Effector memory CD8-positive, alpha-beta T cell (primary cell): ENCODE data around the gene NDUFB7.
"Not testable (repeated sequence)": the region's sequence is repeated elsewhere in the genome, so short reads cannot be mapped to it uniquely, and the experiment has no call there.

Experiments
- ATAC-seq: fragments of 150-1000 bp; cut with Tn5 transposase; replicated peaks from 2 replicates; pipeline ENCODE4 v1.10.0; 2021; ENCODE audit warnings: mild to moderate bottlenecking, moderate library complexity
- DNase-seq, 3 experiments: peaks; one replicate each; pipeline ENCODE4 v3.0.0; 2021
- H3K27ac Mint-ChIP-seq, 2 donors: one replicate each; pipeline ENCODE4 v1.8.0; 2022; ENCODE audit warnings: mild to moderate bottlenecking in 2 of 2, mixed read lengths in 2 of 2, moderate library complexity in 2 of 2
- H3K27me3 Mint-ChIP-seq, 2 donors: one replicate each; pipeline ENCODE4 v1.8.0; 2022; ENCODE audit warnings: mixed read lengths in 2 of 2
- H3K36me3 Mint-ChIP-seq: one replicate; pipeline ENCODE4 v1.8.0; 2022; ENCODE audit warnings: mild to moderate bottlenecking, moderate library complexity, mixed read lengths; ENCODE audit not compliant: insufficient read depth
- H3K4me1 Mint-ChIP-seq, 2 donors: one replicate each; pipeline ENCODE4 v1.8.0; 2022; ENCODE audit warnings: low read depth in 2 of 2, mixed read lengths in 2 of 2
- H3K4me3 Mint-ChIP-seq, 2 donors: one replicate each; pipeline ENCODE4 v1.8.0; 2022; ENCODE audit warnings: mild to moderate bottlenecking in 2 of 2, mixed read lengths in 2 of 2, moderate library complexity in 2 of 2
- H3K9me3 Mint-ChIP-seq, 2 donors: one replicate each; pipeline ENCODE4 v1.8.0; 2022; ENCODE audit warnings: mixed read lengths in 2 of 2

The NDUFB7 gene

DNA sequence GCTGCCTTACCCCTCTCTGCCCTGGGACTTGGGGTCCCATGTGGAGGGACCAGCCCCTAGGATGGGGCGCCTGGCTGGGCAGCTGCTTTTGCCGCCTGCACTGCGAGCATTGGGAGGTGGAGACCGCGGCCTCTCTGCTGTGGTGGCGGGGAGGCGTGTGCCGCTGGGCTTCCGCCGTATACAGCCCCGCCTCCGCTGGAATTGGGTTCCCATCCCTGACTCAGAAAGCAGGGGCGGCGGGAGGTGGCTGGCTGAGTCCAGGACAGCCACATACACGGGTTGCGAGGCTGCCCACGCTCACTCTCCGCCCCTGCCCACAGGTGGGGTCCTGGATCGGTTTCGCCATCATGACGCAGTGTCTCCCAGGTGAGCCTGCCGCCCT, 6.6 kb downstream of the NDUFB7 start:
- Mint-ChIP-seq H3K36me3 (peaks cover 36% of the 10 kb centered on the region), H3K27ac (peak overlapping the region; percentile 71 to 85), H3K4me3 (peak overlapping the region in 1 of 2 donors; percentile 73), H3K4me1 (peaks cover 43 to 65% of the 10 kb centered on the region in 2 donors), H3K27me3 (no peaks in the 10 kb centered on the region), H3K9me3 (no peaks in the 10 kb centered on the region)
- no peak for ATAC-seq
- no peak for DNase-seq

DNA sequence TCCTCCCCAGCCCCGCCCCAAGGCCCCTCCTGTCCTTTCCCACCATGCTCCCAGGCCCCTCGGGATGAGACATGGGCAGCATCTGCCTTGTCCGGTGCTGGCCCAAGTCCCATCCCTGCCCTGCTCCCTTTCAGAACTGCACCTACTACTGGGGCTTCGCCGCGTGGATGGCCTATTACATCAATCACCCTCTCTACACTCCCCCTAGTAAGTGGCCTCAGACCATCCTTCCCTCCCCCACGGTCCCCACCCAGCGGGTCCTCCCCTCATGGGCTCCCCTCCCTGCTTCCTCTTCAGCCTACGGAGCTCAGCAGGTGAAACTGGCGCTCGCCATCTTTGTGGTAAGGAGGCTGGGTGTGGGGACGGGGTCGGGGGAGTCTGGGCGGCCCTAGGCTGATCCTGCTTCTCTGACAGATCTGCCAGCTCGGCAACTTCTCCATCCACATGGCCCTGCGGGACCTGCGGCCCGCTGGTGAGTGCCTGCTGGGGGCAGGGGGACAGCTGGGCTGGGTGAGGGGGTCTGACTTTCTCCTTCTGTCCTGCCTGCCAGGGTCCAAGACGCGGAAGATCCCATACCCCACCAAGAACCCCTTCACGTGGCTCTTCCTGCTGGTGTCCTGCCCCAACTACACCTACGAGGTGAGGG, 7.1 kb downstream of the NDUFB7 start:
- Mint-ChIP-seq H3K27ac (peak overlapping the region; percentile 71 to 85), H3K4me1 (peaks cover 43 to 65% of the 10 kb centered on the region in 2 donors), H3K4me3 (peak overlapping the region in 1 of 2 donors; percentile 73), H3K36me3 (peaks cover 36% of the 10 kb centered on the region)
- not testable (repeated sequence) for DNase-seq, H3K9me3 Mint-ChIP-seq, H3K27me3 Mint-ChIP-seq
- ATAC-seq: peak; percentile 6

- Mint-ChIP-seq H3K4me3 (peak overlapping the region in 1 of 2 donors; percentile 73), H3K9me3 (no peaks in the 10 kb centered on the region), H3K27me3 (no peaks in the 10 kb centered on the region), H3K27ac (peak overlapping the region; percentile 71 to 85), H3K4me1 (peaks cover 43 to 58% of the 10 kb centered on the region in 2 donors), H3K36me3 (peaks cover 36% of the 10 kb centered on the region)
- DNase-seq (peak in 2 of 3 experiments; percentile 45 to 46), ATAC-seq (peak; percentile 51)
Measured at GRCh38 chr19:14563989-14564651, 7.7 kb downstream of the NDUFB7 start.

- Mint-ChIP-seq H3K36me3 (peaks cover 32% of the 10 kb centered on the region), H3K27ac (peak overlapping the region; percentile 71 to 85), H3K27me3 (no peaks in the 10 kb centered on the region), H3K4me1 (peaks cover 41 to 55% of the 10 kb centered on the region in 2 donors), H3K9me3 (no peaks in the 10 kb centered on the region), H3K4me3 (no peak overlapping the region)
- no peak for DNase-seq
- no peak for ATAC-seq
Measured at GRCh38 chr19:14563590-14563926, 8.3 kb downstream of the NDUFB7 start.

- peaks cover 31% of the 10 kb centered on the region for H3K36me3 Mint-ChIP-seq
- H3K9me3 Mint-ChIP-seq: no peaks in the 10 kb centered on the region
- DNase-seq (no peak), ATAC-seq (no peak)
- peak overlapping the region; percentile 31 to 64 for H3K4me3 Mint-ChIP-seq
- peak overlapping the region; percentile 68 to 88 for H3K27ac Mint-ChIP-seq
- H3K27me3 Mint-ChIP-seq: no peaks in the 10 kb centered on the region
- H3K4me1 Mint-ChIP-seq: peaks cover 37 to 51% of the 10 kb centered on the region in 2 donors
Measured at GRCh38 chr19:14562660-14563589, 8.9 kb downstream of the NDUFB7 start.

DNA sequence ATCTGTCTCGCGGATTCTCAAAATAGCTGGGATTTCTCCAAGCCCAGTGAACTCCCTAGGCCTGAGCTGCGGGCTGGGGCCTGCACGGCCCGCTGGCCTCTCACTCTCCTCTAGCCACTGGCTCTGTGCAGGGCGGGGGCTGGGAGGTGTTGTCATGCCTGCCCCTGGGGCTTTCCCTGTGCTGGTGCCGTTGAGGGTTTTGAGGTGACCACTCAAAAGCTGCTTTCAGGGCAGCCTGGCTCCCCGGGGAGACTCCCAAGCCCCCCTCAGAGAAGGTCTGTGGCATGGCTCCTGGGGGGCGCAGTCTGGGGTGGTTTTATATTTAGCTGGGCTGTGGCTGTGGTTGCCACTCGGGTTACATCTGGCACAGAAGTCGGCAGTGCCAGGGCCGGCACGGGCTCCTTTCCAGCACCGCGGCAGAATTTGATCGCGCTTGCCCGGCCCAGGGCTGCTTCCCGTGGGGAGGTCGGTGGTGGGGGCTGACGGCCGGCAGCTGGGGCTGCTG, 10.0 kb downstream of the NDUFB7 start:
- ATAC-seq: peak; percentile 55
- DNase-seq: peak in 2 of 3 experiments; percentile 25 to 38
- no peaks in the 10 kb centered on the region for H3K27me3 Mint-ChIP-seq

DNA sequence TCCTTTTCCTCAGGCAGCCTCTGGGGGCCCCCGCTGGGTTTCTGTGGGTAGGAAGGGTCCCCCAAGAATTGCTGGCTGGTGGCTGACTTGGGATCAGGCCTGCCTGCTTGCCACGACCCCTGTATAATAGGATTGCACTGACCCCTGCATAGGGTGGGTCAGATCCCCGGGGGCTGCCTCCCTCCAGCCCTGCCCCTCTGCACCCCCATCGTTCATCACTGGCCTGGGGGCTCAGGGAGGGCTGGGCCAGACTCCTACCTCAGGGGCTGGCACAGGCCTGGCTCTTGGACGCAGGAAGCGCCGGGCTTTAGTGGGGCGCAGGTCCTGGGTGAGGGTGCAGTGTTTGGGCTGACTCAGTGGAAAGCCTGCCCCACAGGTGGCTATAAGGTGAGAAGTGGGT, 10.6 kb downstream of the NDUFB7 start:
- Mint-ChIP-seq H3K4me3 (peak overlapping the region; percentile 31 to 64), H3K27me3 (no peaks in the 10 kb centered on the region), H3K4me1 (peaks cover 28 to 42% of the 10 kb centered on the region in 2 donors), H3K27ac (peak overlapping the region in 1 of 2 donors; percentile 88), H3K9me3 (no peaks in the 10 kb centered on the region), H3K36me3 (peaks cover 30% of the 10 kb centered on the region)
- DNase-seq (no peak), ATAC-seq (no peak)

More for the DNA sequence above, 10.0 kb downstream of the NDUFB7 start:
- peak overlapping the region; percentile 31 to 64 for H3K4me3 Mint-ChIP-seq
- no peaks in the 10 kb centered on the region for H3K9me3 Mint-ChIP-seq
- peak overlapping the region; percentile 68 to 88 for H3K27ac Mint-ChIP-seq
- peaks cover 26 to 41% of the 10 kb centered on the region in 2 donors for H3K4me1 Mint-ChIP-seq
- peaks cover 32% of the 10 kb centered on the region for H3K36me3 Mint-ChIP-seq

GRCh38 chr19:14560776-14561108, 11.1 kb downstream of the NDUFB7 start:
- H3K4me3 Mint-ChIP-seq: no peak overlapping the region
- DNase-seq: no peak
- H3K36me3 Mint-ChIP-seq: peaks cover 30% of the 10 kb centered on the region
- no peaks in the 10 kb centered on the region for H3K27me3 Mint-ChIP-seq
- no peaks in the 10 kb centered on the region for H3K9me3 Mint-ChIP-seq
- H3K4me1 Mint-ChIP-seq: peaks cover 30 to 44% of the 10 kb centered on the region in 2 donors
- peak overlapping the region in 1 of 2 donors; percentile 88 for H3K27ac Mint-ChIP-seq
- no peak for ATAC-seq

- no peak for ATAC-seq
- H3K4me3 Mint-ChIP-seq: no peak overlapping the region
- no peaks in the 10 kb centered on the region for H3K9me3 Mint-ChIP-seq
- H3K4me1 Mint-ChIP-seq: peaks cover 31 to 43% of the 10 kb centered on the region in 2 donors
- H3K27ac Mint-ChIP-seq: peak overlapping the region in 1 of 2 donors; percentile 88
- DNase-seq: no peak
- H3K36me3 Mint-ChIP-seq: peaks cover 25% of the 10 kb centered on the region
- H3K27me3 Mint-ChIP-seq: no peaks in the 10 kb centered on the region
Measured at GRCh38 chr19:14559916-14560775, 11.7 kb downstream of the NDUFB7 start.

- H3K4me3 Mint-ChIP-seq: no peak overlapping the region
- peak overlapping the region in 1 of 2 donors; percentile 60 for H3K27ac Mint-ChIP-seq
- H3K4me1 Mint-ChIP-seq: peaks cover 31 to 37% of the 10 kb centered on the region in 2 donors
- H3K27me3 Mint-ChIP-seq: no peaks in the 10 kb centered on the region
- ATAC-seq (no peak), DNase-seq (no peak)
- peaks cover 18% of the 10 kb centered on the region for H3K36me3 Mint-ChIP-seq
- H3K9me3 Mint-ChIP-seq: no peaks in the 10 kb centered on the region
Measured at GRCh38 chr19:14558370-14559066, 13.3 kb downstream of the NDUFB7 start.

- H3K4me1 Mint-ChIP-seq: peaks cover 37 to 41% of the 10 kb centered on the region in 2 donors
- H3K27ac Mint-ChIP-seq: peak overlapping the region; percentile 75 to 90
- peak overlapping the region; percentile 67 to 75 for H3K4me3 Mint-ChIP-seq
- H3K27me3 Mint-ChIP-seq: no peaks in the 10 kb centered on the region
- H3K36me3 Mint-ChIP-seq: peaks cover 14% of the 10 kb centered on the region
- peak; percentile 57 to 65 (median 64) for DNase-seq
- ATAC-seq: peak; percentile 75
- H3K9me3 Mint-ChIP-seq: no peaks in the 10 kb centered on the region
Measured at GRCh38 chr19:14556662-14557188, 15.1 kb downstream of the NDUFB7 start.
